Mesenchymal stem cell (in vitro differentiated cells and primary cell): ENCODE results near the gene DHRS4L2.
A peak's percentile ranks its signal among the peaks of the same experiment; 100 is the strongest.
"Not testable (repeated sequence)": the region's sequence is repeated elsewhere in the genome, so short reads cannot be mapped to it uniquely, and the experiment has no call there.

Experiments
- DNase-seq: peaks from one replicate; pipeline ENCODE4 v3.0.0-alpha.2; 2013
- H2AFZ ChIP-seq: one replicate; pipeline ENCODE4 v1.6.1; 2013; ENCODE audit warnings: low read depth, mild to moderate bottlenecking, control low read depth, inconsistent platforms, low read length, moderate library complexity
- H2AK5ac ChIP-seq: 2 replicates; pipeline ENCODE4 v1.6.1; 2013; ENCODE audit warnings: low read length, moderate library complexity, mild to moderate bottlenecking, inconsistent platforms; ENCODE audit not compliant: severe bottlenecking
- H2BK120ac ChIP-seq: one replicate; pipeline ENCODE4 v1.6.1; 2013; ENCODE audit warnings: low read depth, mild to moderate bottlenecking, inconsistent platforms, low read length, moderate library complexity
- H2BK12ac ChIP-seq, 2 experiments: one replicate each; pipeline ENCODE4 v1.6.1; 2013; ENCODE audit warnings: inconsistent platforms in 2 of 2, low read length in 2 of 2, mild to moderate bottlenecking in 2 of 2, moderate library complexity in 2 of 2, control low read depth in 1 of 2
- H2BK15ac ChIP-seq: one replicate; pipeline ENCODE4 v1.6.1; 2013; ENCODE audit warnings: mild to moderate bottlenecking, low read depth, inconsistent platforms; ENCODE audit not compliant: poor library complexity, severe bottlenecking
- H2BK5ac ChIP-seq: 2 replicates; pipeline ENCODE4 v1.6.1; 2013; ENCODE audit warnings: low read depth, mild to moderate bottlenecking, low read length, control low read depth, inconsistent platforms; ENCODE audit not compliant: poor library complexity, severe bottlenecking
- H3K14ac ChIP-seq, 2 experiments: one replicate each; pipeline ENCODE4 v1.6.1; 2013; ENCODE audit warnings: inconsistent platforms in 2 of 2, low read length in 2 of 2, control low read depth in 1 of 2, mild to moderate bottlenecking in 1 of 2, moderate library complexity in 1 of 2
- H3K18ac ChIP-seq, 2 experiments: one replicate each; pipeline ENCODE4 v1.6.1; 2013; ENCODE audit warnings: inconsistent platforms in 2 of 2, low read length in 2 of 2, control low read depth in 1 of 2, low read depth in 1 of 2, mild to moderate bottlenecking in 1 of 2
- H3K23ac ChIP-seq, 2 experiments: one replicate each; pipeline ENCODE4 v1.6.1; 2013; ENCODE audit warnings: inconsistent platforms in 2 of 2, low read length in 2 of 2, mild to moderate bottlenecking in 2 of 2, moderate library complexity in 2 of 2, control low read depth in 1 of 2
- H3K27ac ChIP-seq: 2 replicates; pipeline ENCODE4 v1.5.1; 2013; ENCODE audit warnings: mild to moderate bottlenecking, moderate library complexity, low read length, control low read depth, inconsistent platforms; ENCODE audit not compliant: poor library complexity, severe bottlenecking
- H3K27me3 ChIP-seq, 2 experiments: 2 replicates each; pipeline versions ENCODE4 v1.6.1 to v1.7.0; 2013; ENCODE audit warnings: low read length in 2 of 2, mild to moderate bottlenecking in 2 of 2, moderate library complexity in 2 of 2, control low read depth in 1 of 2, inconsistent platforms in 1 of 2; ENCODE audit not compliant: control insufficient read depth in 1 of 2, insufficient read depth in 1 of 2
- H3K36me3 ChIP-seq, 2 experiments: 2 replicates each; pipeline versions ENCODE4 v1.6.1 to v1.7.0; 2013; ENCODE audit warnings: low read length in 2 of 2, control low read depth in 1 of 2, inconsistent platforms in 1 of 2, low read depth in 1 of 2, mild to moderate bottlenecking in 1 of 2; ENCODE audit not compliant: insufficient read depth in 2 of 2, control insufficient read depth in 1 of 2
- H3K4ac ChIP-seq, 2 experiments: one replicate each; pipeline ENCODE4 v1.6.1; 2013; ENCODE audit warnings: inconsistent platforms in 2 of 2, low read length in 2 of 2, mild to moderate bottlenecking in 2 of 2, moderate library complexity in 2 of 2, control low read depth in 1 of 2, low read depth in 1 of 2
- H3K4me1 ChIP-seq: 2 replicates; pipeline ENCODE4 v1.6.1; 2013; ENCODE audit warnings: low read depth, low read length, control low read depth; ENCODE audit not compliant: control insufficient read depth, insufficient read depth
- H3K4me2 ChIP-seq: 2 replicates; pipeline ENCODE4 v1.6.1; 2013; ENCODE audit warnings: low read length, mild to moderate bottlenecking, inconsistent platforms; ENCODE audit not compliant: poor library complexity, severe bottlenecking
- H3K4me3 ChIP-seq, 2 experiments: 2 replicates each; pipeline versions ENCODE4 v1.5.1 to v1.7.0; 2013; ENCODE audit warnings: low read length in 2 of 2, mild to moderate bottlenecking in 2 of 2, control low read depth in 1 of 2, low read depth in 1 of 2; ENCODE audit not compliant: insufficient read depth in 1 of 2
- H3K79me1 ChIP-seq: replicated peaks from 2 replicates; pipeline ENCODE4 v1.6.1; 2013; ENCODE audit warnings: mild to moderate bottlenecking, control low read depth, low read length, inconsistent platforms; ENCODE audit not compliant: poor library complexity, severe bottlenecking
- H3K9ac ChIP-seq: 2 replicates; pipeline ENCODE4 v1.7.0; 2013; ENCODE audit warnings: mild to moderate bottlenecking, low read length, moderate library complexity
- H3K9me3 ChIP-seq: 2 replicates; pipeline ENCODE4 v1.7.0; 2013; ENCODE audit warnings: mild to moderate bottlenecking, low read length; ENCODE audit not compliant: control insufficient read depth
- H4K8ac ChIP-seq: one replicate; pipeline ENCODE4 v1.6.1; 2013; ENCODE audit warnings: inconsistent platforms, mild to moderate bottlenecking, low read length, moderate library complexity
- H4K91ac ChIP-seq: one replicate; pipeline ENCODE4 v1.6.1; 2013; ENCODE audit warnings: mild to moderate bottlenecking, low read length, inconsistent platforms
- WGBS: methylation state at CpG from one replicate; pipeline ENCODE4 v1.1.7; 2013; ENCODE audit warnings: mixed read lengths; 5-methylcytosine and 5-hydroxymethylcytosine counted together

DHRS4L2 gene

DNA sequence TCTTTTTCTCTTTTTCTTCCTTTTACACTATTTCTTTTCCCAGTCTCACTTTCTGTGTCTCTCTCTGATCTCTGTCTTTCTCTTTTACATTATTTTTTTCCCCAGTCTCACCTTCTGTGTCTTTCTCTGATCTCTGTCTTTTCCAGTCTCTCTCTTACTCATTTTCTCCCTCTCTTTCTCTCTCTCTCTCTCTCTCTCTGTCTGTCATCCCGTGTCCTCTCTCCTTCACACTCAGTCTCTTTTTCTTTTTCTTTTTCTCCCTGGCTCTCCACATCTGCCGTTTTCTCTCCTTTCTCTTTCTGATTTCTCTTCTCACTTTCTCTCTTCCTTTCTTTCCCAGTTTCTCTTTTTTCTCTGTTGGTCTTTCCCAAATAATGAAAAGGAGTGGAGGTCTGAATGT lies 22.3 kb downstream of the DHRS4L2 start:
- Histone ChIP-seq H3K4me1 (no peaks in the 10 kb centered on the region), H2BK5ac (no peak overlapping the region), H3K14ac (no peak overlapping the region), H2AK5ac (no peak overlapping the region), H2BK120ac (no peak overlapping the region), H3K4ac (no peak overlapping the region), H3K18ac (no peak overlapping the region), H3K4me2 (no peak overlapping the region), H3K79me1 (no peaks in the 10 kb centered on the region), H3K9me3 (no peaks in the 10 kb centered on the region), H3K9ac (peak overlapping the region; percentile 43), H3K23ac (no peak overlapping the region), H2BK15ac (no peak overlapping the region), H2BK12ac (no peak overlapping the region), H3K4me3 (no peak overlapping the region), H4K91ac (no peak overlapping the region), H4K8ac (no peak overlapping the region), H3K36me3 (no peaks in the 10 kb centered on the region), H3K27me3 (no peaks in the 10 kb centered on the region), H3K27ac (no peak overlapping the region), H2AFZ (no peak overlapping the region)
- WGBS, result 88% methylated on average over 2 of the region's 2 CpGs
- DNase-seq, result no peak

GRCh38 chr14:24012726-24013273 lies 24.1 kb downstream of the DHRS4L2 start:
- not testable (repeated sequence) for H3K4me3 ChIP-seq, H3K18ac ChIP-seq, H2BK15ac ChIP-seq, DNase-seq, H2BK5ac ChIP-seq, H3K23ac ChIP-seq, H2BK120ac ChIP-seq, H4K8ac ChIP-seq, H3K27me3 ChIP-seq, H2AK5ac ChIP-seq, H3K79me1 ChIP-seq, H3K27ac ChIP-seq, H4K91ac ChIP-seq, H3K36me3 ChIP-seq, H2BK12ac ChIP-seq, H3K9me3 ChIP-seq, H2AFZ ChIP-seq, H3K14ac ChIP-seq, H3K4ac ChIP-seq, H3K4me1 ChIP-seq, H3K9ac ChIP-seq, H3K4me2 ChIP-seq
- WGBS, result 63% methylated on average over 2 of the region's 4 CpGs

GRCh38 chr14:24013654-24014514 lies 25.2 kb downstream of the DHRS4L2 start:
- Histone ChIP-seq H3K4me2 (no peak overlapping the region), H3K36me3 (no peaks in the 10 kb centered on the region), H2BK120ac (no peak overlapping the region), H3K18ac (no peak overlapping the region), H3K14ac (no peak overlapping the region), H3K9me3 (no peaks in the 10 kb centered on the region), H4K8ac (no peak overlapping the region), H2BK12ac (no peak overlapping the region), H3K27ac (no peak overlapping the region), H2BK5ac (no peak overlapping the region), H4K91ac (no peak overlapping the region), H2AFZ (no peak overlapping the region), H3K4me3 (no peak overlapping the region), H3K9ac (no peak overlapping the region), H2AK5ac (no peak overlapping the region), H3K4ac (no peak overlapping the region), H3K4me1 (no peaks in the 10 kb centered on the region), H2BK15ac (no peak overlapping the region), H3K23ac (no peak overlapping the region), H3K27me3 (no peaks in the 10 kb centered on the region), H3K79me1 (no peaks in the 10 kb centered on the region)
- whole genome bisulfite sequencing, result 24% methylated on average over 10 of the region's 12 CpGs
- DNase-seq, result peak; percentile 79

DNA sequence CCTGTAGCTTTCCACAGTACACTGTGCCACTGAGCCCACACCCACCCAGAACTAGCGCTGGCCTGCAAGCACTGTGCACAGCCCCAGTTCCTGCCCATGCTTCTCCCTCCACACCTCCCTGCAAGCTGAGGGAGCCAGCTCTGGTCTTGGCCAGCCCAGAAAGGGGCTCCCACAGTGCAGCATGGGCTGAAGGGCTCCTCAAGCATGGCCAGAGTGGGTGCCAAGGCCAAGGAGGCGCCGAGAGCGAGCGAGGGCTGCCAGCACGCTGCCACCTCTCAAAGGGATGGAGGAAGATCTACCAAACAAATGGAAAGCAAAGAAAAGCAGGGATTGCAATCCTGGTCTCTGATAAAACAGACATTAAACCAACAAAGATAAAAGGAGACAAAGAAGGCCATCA lies 27.0 kb downstream of the DHRS4L2 start:
- H3K36me3 ChIP-seq, H3K23ac ChIP-seq, H3K4me2 ChIP-seq, H3K4me3 ChIP-seq, H4K8ac ChIP-seq, H2BK120ac ChIP-seq, H3K79me1 ChIP-seq, DNase-seq, H3K9ac ChIP-seq, H3K27ac ChIP-seq, H2BK12ac ChIP-seq, H2BK15ac ChIP-seq, H3K4ac ChIP-seq, H3K14ac ChIP-seq, H2AFZ ChIP-seq, H3K27me3 ChIP-seq, H3K4me1 ChIP-seq, H2BK5ac ChIP-seq, H3K18ac ChIP-seq, H4K91ac ChIP-seq, H2AK5ac ChIP-seq, H3K9me3 ChIP-seq: not testable (repeated sequence)
- 100% methylated on average over 1 of the region's 6 CpGs for WGBS
